HEK293 (cell line): ENCODE data around the gene CNTFR.

ENCODE experiments used
- CTCF ChIA-PET: fragments of 350-600 bp; formaldehyde crosslinking; extraction: SDS; loops from one replicate; lab custom pipeline; 2021; ENCODE audit warnings: antibody characterized with exemption; lab: Yijun Ruan, JAX
- POLR2A ChIA-PET: fragments of 300-600 bp; formaldehyde crosslinking; extraction: SDS; loops from one replicate; lab custom pipeline; 2020; ENCODE audit warnings: antibody characterized with exemption, inconsistent platforms; lab: Yijun Ruan, JAX
- H3K27ac ChIP-seq: fragments of 200-500 bp; sonication (Bioruptor generic); 2 replicates; pipeline ENCODE4 v1.5.1; 2014; ENCODE audit warnings: low read depth, low read length, control low read depth, inconsistent platforms; ENCODE audit errors: extremely low read depth
- H3K36me3 ChIP-seq, 2 experiments: fragments of 200-500 bp in 1 of 2; sonication (Bioruptor generic) in 1 of 2; 1 replicate in 1 of 2; 2 replicates in 1 of 2; pipeline ENCODE4 v1.5.1; 2014 to 2017; ENCODE audit warnings: inconsistent platforms in 2 of 2, low read length in 2 of 2; ENCODE audit not compliant: control insufficient read depth in 2 of 2, insufficient read depth in 1 of 2
- H3K4me1 ChIP-seq: fragments of 200-500 bp; sonication (Bioruptor generic); 2 replicates; pipeline ENCODE4 v1.5.1; 2014; ENCODE audit warnings: mild to moderate bottlenecking, low read length, inconsistent platforms; ENCODE audit not compliant: control insufficient read depth, insufficient read depth
- H3K4me3 ChIP-seq: 2 replicates; pipeline ENCODE4 v1.5.1; 2011; ENCODE audit warnings: low read depth, mild to moderate bottlenecking, control low read depth, low read length, moderate library complexity
- H3K9me3 ChIP-seq: fragments of 200-500 bp; sonication (Bioruptor generic); 2 replicates; pipeline ENCODE4 v1.5.1; 2014; ENCODE audit warnings: low read depth, low read length, inconsistent platforms; ENCODE audit not compliant: control insufficient read depth, insufficient read depth
- BCL11A ChIP-seq: fragments of 450-650 bp; formaldehyde crosslinking; IDR thresholded peaks from 2 replicates; pipeline ENCODE4 v1.5.1; 2016; ENCODE audit warnings: low read depth, missing biosample characterization, missing genetic modification characterization
- KLF17 ChIP-seq: fragments of 450-650 bp; formaldehyde crosslinking; IDR thresholded peaks from 2 replicates; pipeline ENCODE4 v1.5.1; 2016; ENCODE audit warnings: missing biosample characterization, missing genetic modification characterization
- OSR2 ChIP-seq: fragments of 450-650 bp; formaldehyde crosslinking; IDR thresholded peaks from 2 replicates; pipeline ENCODE4 v1.5.1; 2016; ENCODE audit warnings: missing biosample characterization, missing genetic modification characterization
- PATZ1 ChIP-seq: fragments of 450-650 bp; formaldehyde crosslinking; IDR thresholded peaks from 2 replicates; pipeline ENCODE4 v1.5.1; 2016; ENCODE audit warnings: missing biosample characterization, missing genetic modification characterization
- PRDM10 ChIP-seq: fragments of 450-650 bp; formaldehyde crosslinking; IDR thresholded peaks from 2 replicates; pipeline ENCODE4 v1.5.1; 2016; ENCODE audit warnings: missing biosample characterization, missing genetic modification characterization
- SP2 ChIP-seq: fragments of 450-650 bp; formaldehyde crosslinking; IDR thresholded peaks from 2 replicates; pipeline ENCODE4 v1.5.1; 2016; ENCODE audit warnings: missing biosample characterization, missing genetic modification characterization
- TCF7L2 ChIP-seq: IDR thresholded peaks from 2 replicates; pipeline ENCODE4 v1.6.1; 2011; ENCODE audit warnings: low read depth, mild to moderate bottlenecking, inconsistent platforms, low read length, moderate library complexity, borderline replicate concordance
- TSHZ1 ChIP-seq: fragments of 450-650 bp; formaldehyde crosslinking; IDR thresholded peaks from 2 replicates; pipeline ENCODE4 v1.5.1; 2016; ENCODE audit warnings: missing biosample characterization, missing genetic modification characterization, borderline replicate concordance
- ZBTB1 ChIP-seq: fragments of 450-650 bp; formaldehyde crosslinking; IDR thresholded peaks from 2 replicates; pipeline ENCODE4 v1.5.1; 2016; ENCODE audit warnings: missing biosample characterization, missing genetic modification characterization
- ZBTB48 ChIP-seq: fragments of 450-650 bp; formaldehyde crosslinking; IDR thresholded peaks from 2 replicates; pipeline ENCODE4 v1.5.1; 2016; ENCODE audit warnings: missing biosample characterization, missing genetic modification characterization
- ZEB2 ChIP-seq: fragments of 450-650 bp; formaldehyde crosslinking; IDR thresholded peaks from 2 replicates; pipeline ENCODE4 v1.5.1; 2016; ENCODE audit warnings: missing biosample characterization, missing genetic modification characterization
- ZNF248 ChIP-seq: fragments of 450-650 bp; formaldehyde crosslinking; IDR thresholded peaks from 2 replicates; pipeline ENCODE4 v1.5.1; 2017; ENCODE audit warnings: missing biosample characterization, missing genetic modification characterization
- ZNF311 ChIP-seq: fragments of 450-650 bp; formaldehyde crosslinking; IDR thresholded peaks from 2 replicates; pipeline ENCODE4 v1.5.1; 2017; ENCODE audit warnings: missing biosample characterization, missing genetic modification characterization, borderline replicate concordance
- ZNF610 ChIP-seq: fragments of 450-650 bp; formaldehyde crosslinking; IDR thresholded peaks from 2 replicates; pipeline ENCODE4 v1.5.1; 2016; ENCODE audit warnings: missing biosample characterization, missing genetic modification characterization, borderline replicate concordance
- ZNF621 ChIP-seq: fragments of 450-650 bp; formaldehyde crosslinking; IDR thresholded peaks from 2 replicates; pipeline ENCODE4 v1.5.1; 2017; ENCODE audit warnings: missing biosample characterization, missing genetic modification characterization
- ZNF623 ChIP-seq: fragments of 450-650 bp; formaldehyde crosslinking; IDR thresholded peaks from 2 replicates; pipeline ENCODE4 v1.5.1; 2016; ENCODE audit warnings: missing biosample characterization, missing genetic modification characterization
- ZNF658 ChIP-seq: fragments of 450-650 bp; formaldehyde crosslinking; IDR thresholded peaks from 2 replicates; pipeline ENCODE4; 2016; ENCODE audit warnings: missing biosample characterization, missing genetic modification characterization
- ZNF792 ChIP-seq: fragments of 450-650 bp; formaldehyde crosslinking; IDR thresholded peaks from 2 replicates; pipeline ENCODE4 v1.5.1; 2016; ENCODE audit warnings: missing biosample characterization, missing genetic modification characterization
- ZNF830 ChIP-seq: fragments of 450-650 bp; IDR thresholded peaks from 2 replicates; pipeline ENCODE4 v1.5.0; 2018; ENCODE audit warnings: missing biosample characterization, missing genetic modification characterization, low read depth, mild to moderate bottlenecking, moderate library complexity
- TF ChIP-seq, protein P1 (sequence below): fragments of 450-650 bp; formaldehyde crosslinking; IDR thresholded peaks from 2 replicates; pipeline ENCODE4; 2016; ENCODE audit warnings: missing biosample characterization, missing genetic modification characterization

Gene CNTFR

GRCh38 chr9:34607331-34607730, 17.8 kb upstream of the CNTFR start:
- peaks cover 0 to 16% of the 10 kb centered on the region in 2 experiments; a peak in 1 of 3 replicates for H3K36me3 ChIP-seq
- no peak overlapping the region for H3K4me3 ChIP-seq
- ChIA-PET POLR2A (interaction anchor here (0.7 kb wide), 1 partner anchor 12 kb away, joined by 3 read pairs; no protein-coding TSS in a partner anchor), CTCF (interaction anchor here (1.4 to 6.1 kb wide), 6 partner anchors 10 to 203 kb away, joined by 3 to 105 read pairs (median 28); no protein-coding TSS in a partner anchor)
- H3K27ac ChIP-seq = no peak overlapping the region
- no peaks in the 10 kb centered on the region for H3K9me3 ChIP-seq
- H3K4me1 ChIP-seq = no peaks in the 10 kb centered on the region
- TF ChIP-seq PRDM10 (tag by site-specific recombination) (no peak), ZBTB1 (tag by site-specific recombination) (no peak), ZNF658 (tag by site-specific recombination) (no peak), ZEB2 (tag by site-specific recombination) (no peak), ZNF621 (tag by site-specific recombination) (no peak), ZNF311 (tag by site-specific recombination) (no peak), ZNF610 (no peak), ZNF830 (tag by site-specific recombination) (no peak), KLF17 (no peak), ZNF248 (tag by site-specific recombination) (no peak), SP2 (tag by site-specific recombination) (no peak), ZNF623 (tag by site-specific recombination) (no peak), TSHZ1 (tag by site-specific recombination) (no peak), ZNF792 (tag by site-specific recombination) (no peak), PATZ1 (tag by site-specific recombination) (no peak), OSR2 (tag by site-specific recombination) (no peak), TCF7L2 (no peak), ZBTB48 (no peak), BCL11A (tag by site-specific recombination) (no peak)
- TF ChIP-seq, protein P1, sequence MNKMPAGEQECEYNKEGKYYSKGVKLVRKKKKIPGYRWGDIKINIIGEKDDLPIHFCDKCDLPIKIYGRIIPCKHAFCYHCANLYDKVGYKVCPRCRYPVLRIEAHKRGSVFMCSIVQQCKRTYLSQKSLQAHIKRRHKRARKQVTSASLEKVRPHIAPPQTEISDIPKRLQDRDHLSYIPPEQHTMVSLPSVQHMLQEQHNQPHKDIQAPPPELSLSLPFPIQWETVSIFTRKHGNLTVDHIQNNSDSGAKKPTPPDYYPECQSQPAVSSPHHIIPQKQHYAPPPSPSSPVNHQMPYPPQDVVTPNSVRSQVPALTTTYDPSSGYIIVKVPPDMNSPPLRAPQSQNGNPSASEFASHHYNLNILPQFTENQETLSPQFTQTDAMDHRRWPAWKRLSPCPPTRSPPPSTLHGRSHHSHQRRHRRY (tag by site-specific recombination) = no peak
